MM.1S (cell line): Measurements from ENCODE around the gene SNRPB2.

Experiments
- DNase-seq: peaks from one replicate; pipeline ENCODE4 v3.0.0-alpha.2; 2015
- H2AFZ ChIP-seq: fragments of 300-600 bp; sonication (generic); 2 replicates; pipeline ENCODE4 v1.6.0; 2016; ENCODE audit warnings: antibody characterized with exemption, low read length
- H3F3A ChIP-seq: fragments of 300-600 bp; sonication (generic); 2 replicates; pipeline ENCODE4 v1.6.1; 2016; ENCODE audit warnings: mild to moderate bottlenecking, antibody characterized with exemption, low read length, moderate library complexity, mixed read lengths; ENCODE audit not compliant: insufficient read depth
- H3K27ac ChIP-seq: fragments of 300-600 bp; sonication (generic); 2 replicates; pipeline ENCODE4 v1.5.1; 2016; ENCODE audit warnings: mild to moderate bottlenecking, low read length
- H3K27me3 ChIP-seq: fragments of 300-600 bp; sonication (generic); replicated peaks from 2 replicates; pipeline ENCODE4 v1.6.0; 2016; ENCODE audit warnings: low read length; ENCODE audit not compliant: insufficient read depth
- H3K36me3 ChIP-seq: fragments of 300-600 bp; sonication (generic); replicated peaks from 2 replicates; pipeline ENCODE4 v1.6.1; 2016; ENCODE audit warnings: mild to moderate bottlenecking, low read length, mixed read lengths; ENCODE audit not compliant: insufficient read depth
- H3K4me1 ChIP-seq: fragments of 300-600 bp; sonication (generic); 2 replicates; pipeline ENCODE4 v1.6.1; 2016; ENCODE audit warnings: low read length, mixed read lengths
- H3K4me2 ChIP-seq: fragments of 300-600 bp; sonication (generic); 2 replicates; pipeline ENCODE4 v1.6.0; 2016; ENCODE audit warnings: low read depth, low read length
- H3K4me3 ChIP-seq: fragments of 300-600 bp; sonication (generic); 2 replicates; pipeline ENCODE4 v1.5.1; 2016; ENCODE audit warnings: low read length, mixed read lengths
- H3K79me2 ChIP-seq: fragments of 300-600 bp; sonication (generic); 2 replicates; pipeline ENCODE4 v1.6.1; 2016; ENCODE audit warnings: mixed run types, low read length, mixed read lengths
- H3K9ac ChIP-seq: fragments of 300-600 bp; sonication (generic); 2 replicates; pipeline ENCODE4 v1.6.1; 2016; ENCODE audit warnings: low read length, mixed read lengths
- H3K9me2 ChIP-seq: fragments of 300-600 bp; sonication (generic); replicated peaks from 2 replicates; pipeline ENCODE4 v1.6.1; 2016; ENCODE audit warnings: mild to moderate bottlenecking, low read length, mixed read lengths; ENCODE audit not compliant: insufficient read depth
- H3K9me3 ChIP-seq: fragments of 300-600 bp; sonication (generic); replicated peaks from 2 replicates; pipeline ENCODE4 v1.6.1; 2016; ENCODE audit warnings: mild to moderate bottlenecking, low read length, mixed read lengths; ENCODE audit not compliant: insufficient read depth
- H4K20me1 ChIP-seq: fragments of 300-600 bp; sonication (generic); 2 replicates; pipeline ENCODE4 v1.6.1; 2016; ENCODE audit warnings: mild to moderate bottlenecking, low read length, moderate library complexity, mixed read lengths; ENCODE audit not compliant: insufficient read depth
- CTCF ChIP-seq: fragments of 300-600 bp; sonication (generic); IDR thresholded peaks from 2 replicates; pipeline ENCODE4 v1.5.1; 2016; ENCODE audit warnings: antibody characterized with exemption, low read length, mixed read lengths
- EZH2 ChIP-seq: fragments of 300-600 bp; sonication (generic); optimal IDR thresholded peaks from 2 replicates; pipeline ENCODE3; 2017; ENCODE audit warnings: low read depth, mild to moderate bottlenecking, antibody characterized with exemption, low read length, mixed read lengths
- EZH2phosphoT487 ChIP-seq: fragments of 300-600 bp; sonication (generic); IDR thresholded peaks from 2 replicates; pipeline ENCODE4 v1.6.1; 2018; ENCODE audit warnings: antibody characterized with exemption, low read length

The SNRPB2 gene

GRCh38 chr20:16732506-16733152 is 2.8 kb downstream of the SNRPB2 start:
- Histone ChIP-seq H3K4me1 (peaks cover 11% of the 10 kb centered on the region), H2AFZ (no peak overlapping the region), H3K9ac (no peak overlapping the region), H3K9me3 (no peaks in the 10 kb centered on the region), H3K9me2 (no peaks in the 10 kb centered on the region), H3K4me3 (no peak overlapping the region), H3K36me3 (peaks cover 17% of the 10 kb centered on the region; the same call in 1 of the 2 replicates), H3K79me2 (peaks cover 45% of the 10 kb centered on the region), H3K27ac (no peak overlapping the region), H3K27me3 (peaks cover 5% of the 10 kb centered on the region; the same call in 1 of the 2 replicates), H4K20me1 (no peaks in the 10 kb centered on the region), H3F3A (0 out of 2 replicates have a peak, but pooled peaks cover 3% of the 10 kb centered on the region), H3K4me2 (no peak overlapping the region)
- no peak for DNase-seq
- TF ChIP-seq CTCF (no peak), EZH2 (no peak), EZH2phosphoT487 (no peak)

- Histone ChIP-seq H3K9ac (no peak overlapping the region), H3K4me1 (no peaks in the 10 kb centered on the region), H3K27ac (no peak overlapping the region), H3K9me2 (no peaks in the 10 kb centered on the region), H3K27me3 (no peaks in the 10 kb centered on the region), H4K20me1 (no peaks in the 10 kb centered on the region), H3K9me3 (no peaks in the 10 kb centered on the region), H2AFZ (no peak overlapping the region), H3K36me3 (peaks cover 6% of the 10 kb centered on the region; the same call in 1 of the 2 replicates), H3K4me3 (no peak overlapping the region), H3K79me2 (no peaks in the 10 kb centered on the region; the same call in none of the 2 replicates), H3K4me2 (no peak overlapping the region), H3F3A (no peaks in the 10 kb centered on the region)
- no peak for TF ChIP-seq EZH2phosphoT487
- DNase-seq: no peak
Observed at GRCh38 chr20:16740365-16741072, 10.7 kb downstream of the SNRPB2 start.

GRCh38 chr20:16744178-16744807 is 14.5 kb downstream of the SNRPB2 start:
- H3K9ac ChIP-seq: no peak overlapping the region
- no peaks in the 10 kb centered on the region for H3K79me2 ChIP-seq
- H3K27ac ChIP-seq: no peak overlapping the region
- no peak for DNase-seq
- TF ChIP-seq EZH2phosphoT487 (no peak), EZH2 (no peak), CTCF (no peak)
- H2AFZ ChIP-seq: no peak overlapping the region
- no peaks in the 10 kb centered on the region for H4K20me1 ChIP-seq
- no peak overlapping the region for H3K4me2 ChIP-seq
- no peaks in the 10 kb centered on the region for H3K27me3 ChIP-seq
- H3F3A ChIP-seq: no peaks in the 10 kb centered on the region
- H3K4me1 ChIP-seq: no peaks in the 10 kb centered on the region
- H3K9me2 ChIP-seq: no peaks in the 10 kb centered on the region
- H3K4me3 ChIP-seq: no peak overlapping the region
- no peaks in the 10 kb centered on the region; the same call in 1 of the 2 replicates for H3K36me3 ChIP-seq
- H3K9me3 ChIP-seq: no peaks in the 10 kb centered on the region
